Loucy (cell line): ENCODE results near the gene MYH6.

Source experiments
- CTCF ChIP-seq: fragments of 200-600 bp; sonication (generic); conservative IDR thresholded peaks from 2 replicates; pipeline ENCODE4 v1.5.1; 2014; ENCODE audit warnings: mild to moderate bottlenecking, antibody characterized with exemption, low read length
- EZH2phosphoT487 ChIP-seq: fragments of 200-600 bp; IDR thresholded peaks from 2 replicates; pipeline ENCODE4 v1.6.1; 2018; ENCODE audit warnings: antibody characterized with exemption, mild to moderate bottlenecking, moderate library complexity, borderline replicate concordance

- TF ChIP-seq CTCF (no peak), EZH2phosphoT487 (no peak)
These were observed 196 bp upstream of the MYH6 start for GRCh38 chr14:23408307-23408630.
